GM18502 (cell line): ENCODE data around the gene CABP1.

Experiments
- ATAC-seq: cut with Tn5 transposase; IDR thresholded peaks from one replicate; pipeline ENCODE4 v1.9.1; 2021; ENCODE audit warnings: mild to moderate bottlenecking; ENCODE audit not compliant: unreplicated experiment, poor library complexity

CABP1 gene

DNA sequence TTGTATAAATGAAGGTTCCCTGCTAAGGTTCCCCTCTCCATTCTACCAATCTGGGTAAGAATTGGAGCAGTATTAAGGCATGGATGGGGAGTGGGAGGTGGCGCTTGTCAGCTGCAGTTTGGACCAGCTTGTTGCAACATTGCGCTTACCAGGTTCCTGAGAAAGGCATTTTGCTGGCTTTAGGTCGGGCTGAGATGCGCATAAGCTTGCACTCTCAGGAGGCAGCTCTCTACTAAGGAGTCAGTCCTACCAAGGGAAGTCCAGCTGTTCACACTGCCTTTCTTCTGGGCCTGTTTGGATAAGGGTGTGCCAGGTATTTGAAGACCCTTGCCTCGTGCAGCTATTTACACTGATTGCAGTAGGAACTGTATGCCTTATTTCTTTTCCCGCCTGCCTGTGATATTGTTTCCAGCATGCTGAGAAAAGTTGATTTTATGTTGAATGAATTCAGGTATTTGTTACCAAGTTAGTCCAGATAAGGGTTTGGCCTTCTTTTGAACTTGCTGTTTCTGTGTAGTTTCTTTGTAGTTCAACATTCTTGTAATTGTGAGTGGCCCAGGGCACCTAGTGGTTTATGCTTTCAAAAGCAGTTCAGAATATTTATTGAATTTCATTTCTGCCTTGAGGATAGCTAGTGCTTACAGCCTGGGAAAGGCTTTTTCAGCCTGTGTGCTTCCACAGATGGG is 49.1 kb downstream of the CABP1 start:
- ATAC-seq = no peak

- ATAC-seq = no peak
Observed at GRCh38 chr12:120690083-120690450, 49.6 kb downstream of the CABP1 start.

GRCh38 chr12:120690978-120691377 is 50.6 kb downstream of the CABP1 start:
- no peak for ATAC-seq

GRCh38 chr12:120692524-120693033 is 52.2 kb downstream of the CABP1 start:
- ATAC-seq = no peak

- ATAC-seq = no peak
Observed at GRCh38 chr12:120693848-120694247, 53.4 kb downstream of the CABP1 start.

- ATAC-seq = no peak
Observed at GRCh38 chr12:120696626-120697025, 56.2 kb downstream of the CABP1 start.

- no peak for ATAC-seq
Observed at GRCh38 chr12:120697344-120697743, 56.9 kb downstream of the CABP1 start.

DNA sequence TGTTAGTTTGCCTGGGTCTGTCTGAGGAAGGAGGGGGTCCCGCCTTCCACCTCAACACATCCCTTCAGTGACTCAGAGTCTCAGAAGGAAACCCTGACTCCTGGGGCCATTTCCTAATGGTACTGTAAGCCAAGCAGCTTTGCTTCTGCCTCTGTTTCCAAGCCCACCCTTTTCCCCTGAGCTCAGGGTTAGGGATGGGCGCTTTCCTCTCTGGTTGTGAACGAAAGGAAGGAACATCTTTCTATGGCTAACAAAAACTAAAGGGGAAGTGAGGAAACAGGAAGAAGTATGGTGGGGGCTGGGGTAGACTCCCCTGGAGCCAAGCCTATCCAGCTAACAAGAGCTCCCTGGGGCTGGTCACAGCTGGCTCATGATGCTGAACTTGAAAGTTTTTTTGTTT is 58.2 kb downstream of the CABP1 start:
- no peak for ATAC-seq

DNA sequence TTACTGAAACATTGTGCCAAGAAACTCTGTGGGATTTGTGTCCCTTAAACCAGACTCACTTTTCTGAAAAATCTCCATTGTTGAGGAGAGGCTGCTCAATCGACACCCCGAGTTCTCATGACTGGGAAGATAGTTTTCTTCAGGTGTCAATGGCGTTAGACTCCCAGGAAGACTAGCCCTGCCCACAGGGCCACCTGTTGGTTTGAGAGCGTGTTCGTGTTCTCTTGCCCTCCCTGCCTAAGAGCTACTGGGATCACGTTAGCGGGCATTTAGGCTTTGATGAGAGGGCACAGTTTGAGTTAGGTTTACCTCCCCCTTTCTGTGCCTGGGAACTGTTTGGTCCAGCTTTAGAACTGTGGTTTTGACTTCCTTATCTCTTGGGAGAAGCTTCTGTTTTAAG is 59.1 kb downstream of the CABP1 start:
- no peak for ATAC-seq

DNA sequence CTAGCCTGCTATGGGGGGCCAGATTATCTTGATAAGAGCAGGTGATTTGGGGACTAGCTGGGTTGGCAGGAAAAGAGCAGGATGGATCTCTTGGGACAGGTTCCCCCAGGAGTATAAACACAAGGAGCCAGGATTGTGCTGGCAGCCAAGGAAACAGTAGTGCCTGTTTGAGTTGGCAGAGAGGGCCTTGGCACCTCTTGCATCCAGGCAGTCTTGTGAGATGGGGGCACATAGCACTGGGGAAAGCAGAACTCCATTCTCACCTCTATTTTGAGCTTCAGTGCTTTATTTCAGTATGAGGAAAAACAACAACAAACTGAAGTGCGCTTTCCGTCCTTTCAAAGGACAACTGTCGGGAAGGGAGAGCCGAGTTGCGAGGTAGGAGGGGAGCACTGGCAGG is 60.5 kb downstream of the CABP1 start:
- no peak for ATAC-seq

DNA sequence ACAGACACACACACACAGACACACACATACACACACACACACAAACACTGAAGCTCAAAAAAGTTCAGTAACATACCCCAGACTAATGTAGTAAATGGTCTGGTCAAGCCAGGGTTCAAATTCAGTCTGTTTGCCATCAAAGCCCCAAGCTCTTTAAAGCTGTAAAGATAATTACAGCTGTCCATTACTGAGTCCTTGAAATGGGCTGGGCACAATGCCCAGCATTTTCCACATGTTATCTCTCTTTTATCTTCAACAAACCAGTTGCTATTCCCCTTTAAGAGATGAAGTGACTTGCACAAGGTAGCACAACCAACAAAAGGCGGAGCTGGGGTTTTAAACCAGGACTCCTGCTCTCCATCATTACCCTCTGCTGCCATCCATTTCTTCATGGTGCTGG is 62.2 kb downstream of the CABP1 start:
- no peak for ATAC-seq

DNA sequence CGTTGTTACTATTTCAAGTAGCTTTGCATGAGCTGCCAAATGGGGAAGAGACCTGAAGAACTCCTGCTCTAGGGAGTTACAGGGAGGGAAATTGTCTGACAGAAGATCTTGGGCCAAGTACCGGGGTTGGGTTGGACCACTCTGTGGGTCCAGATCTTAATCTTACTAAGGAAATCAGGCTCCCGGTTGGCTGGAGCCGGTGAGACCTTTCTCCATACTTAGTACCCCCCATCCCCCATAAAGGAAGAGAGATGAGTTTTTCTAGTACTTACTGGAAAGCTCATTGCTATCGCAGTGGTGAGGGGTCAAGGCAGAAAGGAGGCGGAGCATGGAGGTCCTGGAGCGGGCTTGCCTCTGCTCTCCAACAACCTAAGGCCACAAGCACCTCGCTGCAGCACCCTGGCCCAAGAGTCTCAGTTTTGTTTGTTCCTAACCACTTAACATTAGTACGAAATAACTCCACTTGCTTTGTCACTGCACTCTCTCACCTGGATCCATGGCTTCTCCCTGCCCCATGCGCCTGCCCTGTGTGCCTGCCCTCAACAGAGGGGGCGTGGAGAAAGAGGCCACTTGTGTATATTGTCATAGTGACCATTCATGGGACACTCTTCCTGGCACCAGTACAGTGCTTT is 63.0 kb downstream of the CABP1 start:
- no peak for ATAC-seq

DNA sequence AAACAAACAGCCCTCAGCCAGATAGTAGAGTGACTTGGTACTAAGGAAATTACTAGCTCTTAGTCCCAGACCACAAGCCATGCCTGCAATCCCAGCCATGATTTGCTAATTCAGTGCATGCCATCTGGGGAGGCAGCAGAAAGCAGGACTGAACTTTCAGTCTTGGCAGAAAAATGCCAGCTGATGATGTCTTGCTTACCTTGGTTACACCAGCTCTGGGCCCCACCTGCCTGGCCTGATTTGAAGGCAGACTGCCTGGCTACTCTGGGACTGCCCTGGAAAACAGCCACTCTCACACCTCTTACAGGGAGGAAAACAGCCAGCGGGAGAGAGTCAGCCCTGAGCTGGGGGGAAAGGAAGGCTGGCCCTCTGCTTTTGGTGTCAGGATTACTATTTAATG is 65.2 kb downstream of the CABP1 start:
- ATAC-seq = no peak

GRCh38 chr12:120706029-120706428 is 65.6 kb downstream of the CABP1 start:
- no peak for ATAC-seq

DNA sequence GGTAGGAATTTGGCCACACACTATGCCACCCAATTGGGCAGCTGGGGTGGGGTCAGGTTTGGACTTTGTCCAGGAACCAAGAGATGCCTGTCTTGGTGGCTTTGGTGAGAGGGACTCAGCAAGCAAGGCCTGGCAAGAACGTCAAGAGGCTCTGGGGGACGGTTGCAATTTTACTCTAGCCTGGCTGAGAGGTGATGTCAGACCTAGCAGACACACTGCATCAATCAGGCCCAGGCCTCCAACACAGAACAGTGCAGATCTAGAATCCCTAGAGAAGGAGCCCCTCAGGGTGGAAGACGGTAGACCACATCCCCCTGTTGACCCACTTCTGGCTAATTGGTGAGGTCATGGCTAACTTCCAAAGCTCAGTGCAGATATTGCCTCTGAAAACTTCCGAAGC is 68.2 kb downstream of the CABP1 start:
- no peak for ATAC-seq

DNA sequence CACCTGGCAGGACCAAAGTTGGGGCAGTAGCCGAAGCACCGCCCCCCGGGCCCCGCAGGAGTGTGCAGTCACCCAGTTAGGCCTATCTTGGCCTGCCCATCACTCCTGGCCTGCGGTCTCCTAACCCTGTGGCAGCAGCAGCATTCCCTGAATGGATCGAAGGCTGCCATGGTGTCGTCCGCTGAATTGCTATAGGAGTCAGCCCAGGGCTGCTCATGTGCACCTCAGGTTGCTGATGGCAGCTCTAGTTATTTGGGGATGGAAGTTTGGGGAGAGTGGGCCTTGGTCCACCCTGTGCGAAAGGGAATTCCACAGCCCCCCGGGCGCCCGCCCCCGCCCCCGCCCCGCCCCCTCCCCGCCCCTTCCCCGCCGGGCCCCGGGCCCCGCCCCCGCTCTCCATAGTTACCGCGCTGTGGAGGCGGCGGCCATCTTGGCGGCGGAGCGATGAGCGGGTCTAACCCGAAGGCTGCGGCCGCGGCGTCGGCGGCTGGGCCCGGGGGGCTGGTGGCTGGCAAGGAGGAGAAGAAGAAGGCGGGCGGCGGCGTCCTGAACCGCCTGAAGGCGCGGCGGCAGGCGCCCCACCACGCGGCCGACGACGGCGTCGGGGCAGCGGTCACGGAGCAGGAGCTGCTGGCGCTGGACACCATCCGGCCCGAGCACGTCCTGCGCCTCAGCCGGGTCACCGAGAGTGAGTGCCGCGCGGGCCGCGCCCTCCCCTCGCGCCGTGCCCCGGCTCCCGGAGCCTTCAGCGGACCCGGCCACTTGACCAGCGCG is 69.8 kb downstream of the CABP1 start, which contains the start of gene UNC119B:
UNC119B (plus strand) TSS at position 428 of the 774 bp plus-strand sequence; CDS start at position 445, 17 bp downstream.
- ATAC-seq = peak; percentile 69

GRCh38 chr12:120710805-120711296 is 70.4 kb downstream of the CABP1 start:
- peak; percentile 25 for ATAC-seq

DNA sequence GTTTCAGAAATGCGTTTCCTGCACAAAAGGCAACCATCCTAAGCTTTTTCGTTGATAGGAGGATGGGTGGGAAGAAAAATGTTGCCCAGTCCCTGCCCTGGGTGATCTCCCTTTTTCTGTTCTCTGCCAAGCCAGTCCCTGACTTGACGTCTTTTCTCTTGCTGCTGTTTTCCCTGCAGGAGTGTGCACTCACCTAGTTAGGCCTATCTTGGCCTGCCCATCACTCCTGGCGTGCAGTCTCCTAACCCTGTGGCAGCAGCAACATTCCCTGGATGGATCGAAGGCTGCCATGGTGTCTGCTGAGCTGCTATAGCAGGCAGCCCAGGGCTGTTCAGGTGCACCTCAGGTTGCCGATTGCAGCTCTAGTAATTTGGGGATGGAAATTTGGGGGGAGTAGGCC is 71.0 kb downstream of the CABP1 start:
- no peak for ATAC-seq

GRCh38 chr12:120712610-120713009 is 72.2 kb downstream of the CABP1 start:
- ATAC-seq = no peak

GRCh38 chr12:120713861-120714482 is 73.5 kb downstream of the CABP1 start:
- no peak for ATAC-seq
